Left renal cortex interstitium (tissue), 4 donors: Measurements from ENCODE around the gene THSD8. TPM values are rescaled to one million over a fixed set of nuclear protein-coding genes. Genes with fewer than 3 reads are reported as not detected.

Experiments used
- DNase-seq, 4 donors: peaks; one replicate each; pipeline ENCODE4 v3.0.0-alpha.2; 2013; ENCODE audit warnings: low read depth in 4 of 4, low spot score in 2 of 4, missing footprints in 1 of 4
- polyA plus RNA-seq, 4 donors: library from polyadenylated mRNA; unstranded; fragments of 120-200 nt; gene quantifications; one replicate each; pipeline ENCODE4 v1.2.1, GENCODE V29; 2013; ENCODE audit not compliant: insufficient read length in 4 of 4

The THSD8 gene
- polyA plus RNA-seq, 4 donors = 5.4 to 10.8 (median 8.0) TPM

DNA sequence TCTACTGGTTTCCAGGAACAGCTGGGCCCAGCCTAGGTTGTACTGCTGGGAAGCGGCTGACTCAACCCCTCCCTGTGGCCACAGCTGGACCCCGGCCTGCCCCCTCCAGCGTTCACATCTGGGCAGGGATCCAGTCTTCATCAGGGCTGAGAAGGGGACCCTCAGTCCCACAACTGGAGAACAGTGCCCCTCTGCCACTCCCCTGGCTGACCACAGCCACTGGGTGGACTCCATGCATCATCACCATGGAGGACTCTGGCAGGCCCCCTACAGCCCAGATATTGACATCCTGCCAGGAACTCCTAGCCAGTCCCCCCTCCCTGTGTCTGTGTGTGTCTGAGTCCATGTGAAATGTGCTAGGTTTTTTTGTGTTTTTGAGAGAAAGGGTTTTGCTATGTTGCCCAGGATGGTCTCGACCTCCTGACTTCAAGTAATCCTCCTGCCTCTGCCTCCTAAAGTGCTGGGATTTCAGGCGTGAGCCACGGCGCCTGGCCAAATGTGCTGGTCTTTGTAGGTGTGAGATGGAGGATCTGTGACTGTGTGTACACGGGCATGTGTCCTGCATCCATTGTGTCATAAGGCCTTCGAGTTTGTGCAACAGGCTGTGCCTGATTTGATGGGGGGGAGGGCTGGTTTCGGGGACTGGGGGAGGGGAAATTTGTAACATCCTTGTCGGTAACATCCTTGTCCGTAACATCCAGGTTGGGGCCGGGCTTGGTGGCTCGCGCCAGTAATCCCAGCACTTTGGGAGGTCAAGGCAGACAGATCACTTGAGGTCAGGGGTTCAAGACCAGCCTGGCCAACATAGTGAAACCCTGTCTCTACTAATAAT lies 22.5 kb upstream of the THSD8 start:
- DNase-seq = no peak

- no peak for DNase-seq
Measured at GRCh38 chr19:12782174-12782423, 19.8 kb upstream of the THSD8 start.

DNA sequence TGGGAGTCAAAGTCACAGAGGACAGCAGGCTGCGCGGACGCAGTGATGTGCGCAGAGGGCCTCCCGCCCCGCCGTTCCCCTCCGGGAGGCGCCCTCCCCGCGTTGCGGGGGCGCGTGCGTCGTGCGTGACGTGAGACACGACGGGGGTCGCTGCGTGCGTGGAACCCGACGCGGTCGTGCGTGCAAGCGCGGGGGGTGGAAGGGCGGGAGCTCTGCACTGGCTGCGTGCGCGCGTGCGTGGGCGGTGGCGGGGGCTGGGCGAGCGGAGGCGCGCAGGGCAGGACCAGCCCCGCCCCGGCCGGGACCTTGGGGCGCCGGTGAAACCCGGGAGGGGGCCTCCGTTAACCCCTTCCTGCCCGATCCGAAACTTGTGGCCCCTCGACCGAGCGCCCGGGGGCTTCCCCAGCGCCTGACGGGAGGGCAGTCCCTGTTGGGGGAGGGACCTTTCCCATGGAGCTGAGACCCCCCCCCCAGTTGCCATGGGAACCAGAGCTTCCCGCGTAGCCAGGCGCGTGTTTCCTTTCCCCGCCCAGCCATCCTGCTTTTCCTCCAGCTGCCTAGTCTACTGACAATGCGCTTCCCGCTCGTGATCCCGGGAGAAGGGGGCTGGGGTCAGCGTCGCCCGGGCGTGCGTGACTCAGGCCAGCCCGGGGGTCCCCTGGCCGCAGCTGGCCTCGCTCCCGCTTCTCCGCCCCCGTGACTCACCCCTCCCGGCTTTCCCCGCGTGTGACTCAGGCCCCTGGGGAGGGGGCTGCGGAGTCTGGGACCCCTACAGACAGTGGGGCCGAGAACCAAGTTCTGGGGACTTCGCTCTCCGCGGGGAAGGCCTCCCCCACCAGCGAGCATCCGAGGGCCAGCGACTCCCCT lies 19.2 kb upstream of the THSD8 start:
- DNase-seq = no peak

- DNase-seq = no peak
Measured at GRCh38 chr19:12783291-12783848, 18.5 kb upstream of the THSD8 start.

- no peak for DNase-seq
Measured at GRCh38 chr19:12783849-12784393, 17.9 kb upstream of the THSD8 start.

DNA sequence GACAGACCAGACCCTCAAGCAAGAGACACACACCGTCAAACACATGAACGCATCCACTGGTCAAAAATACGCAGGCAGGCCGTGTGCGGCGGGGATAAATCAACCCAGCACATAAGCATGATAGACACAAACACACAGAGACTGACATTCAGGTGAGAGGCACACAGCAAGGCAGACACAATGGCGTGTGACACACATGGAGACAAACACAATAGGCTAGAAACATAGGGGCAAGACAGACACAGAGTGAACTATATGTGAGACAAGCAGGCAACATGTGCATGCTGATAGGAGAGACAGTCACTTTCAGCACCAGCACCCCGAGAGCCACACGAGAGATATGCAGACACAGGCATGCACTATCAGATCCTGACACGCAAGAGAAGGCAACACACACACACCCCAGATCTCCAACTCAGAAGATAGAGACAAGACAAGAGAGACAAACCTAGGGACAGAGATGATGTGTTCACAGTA lies 17.4 kb upstream of the THSD8 start:
- no peak for DNase-seq

- DNase-seq = no peak
Measured at GRCh38 chr19:12784871-12785430, 16.9 kb upstream of the THSD8 start.

DNA sequence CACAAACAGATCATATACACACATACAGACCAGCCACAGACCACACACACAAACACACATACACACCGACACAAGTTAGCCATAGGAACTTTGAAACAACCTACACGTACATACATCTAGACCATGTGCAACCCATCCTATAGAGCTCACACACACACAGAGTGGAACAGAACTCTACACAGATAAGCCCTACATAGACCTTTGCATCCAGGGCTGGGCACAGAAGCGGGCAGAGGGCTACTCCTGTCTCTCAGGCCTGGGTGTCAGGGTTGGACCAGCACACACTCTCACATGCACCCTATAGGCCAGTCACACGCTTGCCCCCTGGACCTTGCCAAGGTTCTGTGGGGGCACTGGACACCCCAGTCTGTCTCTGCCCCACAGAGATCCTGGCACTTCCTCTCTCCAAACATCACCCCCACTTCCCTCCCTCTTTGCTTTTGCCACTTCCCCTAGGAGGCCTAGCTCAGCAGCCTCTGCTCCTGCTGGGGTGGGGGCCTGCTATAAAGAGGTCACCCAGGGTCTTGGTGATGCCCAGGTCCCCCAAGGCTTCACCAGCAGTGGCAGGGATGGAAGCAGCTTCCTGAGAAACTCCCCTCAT lies 16.3 kb upstream of the THSD8 start:
- no peak for DNase-seq

DNA sequence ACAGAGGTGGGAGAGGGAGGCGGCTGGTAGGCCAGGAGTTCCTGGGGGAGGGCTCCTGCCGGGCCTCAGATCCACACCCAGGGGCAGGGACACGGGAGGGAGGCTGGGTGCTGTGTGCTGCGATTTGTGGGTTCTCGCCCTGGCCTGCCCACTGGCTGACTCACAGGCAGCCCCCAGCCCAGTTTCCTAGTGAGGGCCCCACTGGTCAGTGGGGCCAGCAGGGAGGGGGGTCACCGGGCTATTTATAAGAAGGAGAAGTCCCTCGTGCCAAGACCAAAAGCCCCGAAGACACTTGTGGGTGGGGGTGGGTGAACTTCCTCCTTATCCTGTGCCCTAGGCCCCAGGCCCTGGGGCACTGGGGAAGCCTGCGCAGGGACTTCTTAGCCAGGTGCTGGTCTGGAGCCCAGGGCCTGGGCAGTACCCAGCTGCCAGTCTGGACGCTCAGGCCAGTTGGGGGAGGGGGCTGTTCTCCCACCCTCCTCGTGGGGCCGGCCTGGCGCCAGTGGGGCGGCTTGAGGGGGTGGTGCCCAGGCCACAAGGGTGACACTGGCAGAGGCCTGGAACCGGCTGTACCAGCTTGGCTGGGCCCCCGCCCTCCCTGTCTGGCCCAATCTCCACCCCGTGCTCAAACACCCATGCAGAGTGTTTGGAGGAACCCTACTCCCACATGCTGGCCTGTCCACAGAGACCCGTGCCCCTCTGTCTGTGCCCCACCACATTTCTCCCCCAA lies 15.6 kb upstream of the THSD8 start:
- no peak for DNase-seq

- DNase-seq = no peak
Measured at GRCh38 chr19:12786952-12787351, 14.9 kb upstream of the THSD8 start.

GRCh38 chr19:12787458-12787857 lies 14.4 kb upstream of the THSD8 start:
- DNase-seq = no peak

DNA sequence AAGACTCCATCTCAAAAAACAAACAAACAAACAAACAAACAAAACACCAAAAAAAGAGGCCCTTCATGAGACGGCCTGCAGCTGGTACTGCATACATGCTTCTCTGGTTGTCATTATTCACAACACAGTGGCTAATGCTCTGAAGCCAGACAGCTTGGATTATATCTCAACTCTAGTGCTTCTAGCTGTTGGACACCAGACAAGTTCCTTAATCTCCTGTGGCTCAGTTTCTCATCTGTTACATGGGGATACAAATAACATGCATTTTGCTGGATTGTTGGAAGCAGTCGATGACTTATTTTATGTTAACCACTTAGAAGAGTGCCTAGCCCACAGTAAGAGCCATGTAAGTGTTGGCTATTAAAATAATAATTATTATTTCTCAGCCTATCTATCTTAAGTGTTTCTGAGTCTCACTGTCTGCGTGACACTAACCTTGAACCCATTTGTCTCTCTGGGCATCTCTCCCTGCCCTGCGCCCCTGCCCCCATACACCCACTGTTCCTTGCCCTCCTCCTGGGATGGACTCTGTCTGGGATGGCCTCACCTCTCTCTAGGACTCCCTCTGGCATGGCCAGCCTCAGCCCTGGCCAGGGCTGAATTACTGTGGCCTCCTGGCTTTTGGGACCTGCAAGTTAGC lies 13.7 kb upstream of the THSD8 start:
- DNase-seq = no peak

DNA sequence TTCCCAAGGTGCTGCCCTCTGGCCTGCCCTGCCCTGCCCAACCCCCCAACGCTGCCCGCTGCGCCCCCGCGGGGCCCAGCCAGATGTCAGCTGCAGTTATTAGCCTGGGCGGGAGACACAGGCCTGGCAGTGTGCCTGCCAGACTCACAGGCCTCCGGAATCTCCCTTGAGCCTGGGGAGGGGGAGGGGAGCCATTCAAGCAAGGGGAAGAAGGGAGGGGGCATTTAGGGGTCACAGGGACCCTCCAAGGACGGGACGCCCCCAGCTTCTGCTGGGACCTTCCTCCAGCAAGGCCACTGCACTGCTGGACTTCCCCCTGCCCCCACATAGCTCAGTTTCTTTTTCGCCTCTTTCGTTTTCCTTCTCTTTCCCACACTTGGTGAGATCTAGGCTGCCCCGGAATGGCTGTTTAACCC lies 13.2 kb upstream of the THSD8 start:
- no peak for DNase-seq

DNA sequence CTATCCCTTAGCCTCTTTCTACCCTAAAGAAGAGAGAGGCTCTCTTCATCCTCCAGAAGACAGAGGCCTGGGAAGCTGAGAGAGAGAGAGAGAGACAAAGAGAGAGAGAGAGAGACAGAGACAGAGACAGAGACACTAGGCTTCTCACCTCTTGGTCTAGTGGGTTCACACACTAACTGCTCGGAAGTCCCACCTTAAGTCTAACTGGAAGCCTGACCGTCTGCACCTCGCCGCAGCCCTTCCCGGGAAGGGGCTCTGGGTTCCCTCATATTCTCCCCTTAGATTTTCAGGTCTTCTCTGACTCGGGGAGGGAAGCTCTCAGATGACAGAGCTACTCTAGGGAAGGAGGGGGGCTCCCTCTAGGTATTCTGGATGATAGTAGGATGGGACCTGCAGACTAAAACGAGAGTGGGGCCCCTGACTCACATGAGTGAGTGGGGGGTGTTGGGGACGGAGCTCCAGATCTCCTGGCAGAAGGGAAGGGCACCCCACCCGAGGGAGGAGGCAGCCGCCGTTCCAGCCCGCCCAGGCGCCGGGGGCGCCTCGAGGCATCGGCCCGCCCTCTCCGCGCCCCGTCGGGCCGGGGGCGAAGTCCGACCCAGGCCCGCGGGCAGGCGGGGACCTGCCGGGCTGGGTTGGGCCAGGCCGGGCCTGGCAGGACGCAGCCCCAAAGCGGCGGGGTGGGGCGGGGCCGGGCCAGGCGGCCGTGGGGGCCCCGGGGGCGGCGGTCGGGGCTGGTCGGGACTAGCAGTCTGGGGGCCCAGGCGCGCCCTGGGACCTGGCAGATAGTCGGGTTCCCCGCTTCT lies 12.6 kb upstream of the THSD8 start:
- no peak for DNase-seq

- DNase-seq = peak in 3 of 4 donors; percentile 82 to 89 (median 88)
Measured at GRCh38 chr19:12789904-12790619, 11.8 kb upstream of the THSD8 start.

GRCh38 chr19:12790628-12791344 lies 11.1 kb upstream of the THSD8 start:
- no peak for DNase-seq

DNA sequence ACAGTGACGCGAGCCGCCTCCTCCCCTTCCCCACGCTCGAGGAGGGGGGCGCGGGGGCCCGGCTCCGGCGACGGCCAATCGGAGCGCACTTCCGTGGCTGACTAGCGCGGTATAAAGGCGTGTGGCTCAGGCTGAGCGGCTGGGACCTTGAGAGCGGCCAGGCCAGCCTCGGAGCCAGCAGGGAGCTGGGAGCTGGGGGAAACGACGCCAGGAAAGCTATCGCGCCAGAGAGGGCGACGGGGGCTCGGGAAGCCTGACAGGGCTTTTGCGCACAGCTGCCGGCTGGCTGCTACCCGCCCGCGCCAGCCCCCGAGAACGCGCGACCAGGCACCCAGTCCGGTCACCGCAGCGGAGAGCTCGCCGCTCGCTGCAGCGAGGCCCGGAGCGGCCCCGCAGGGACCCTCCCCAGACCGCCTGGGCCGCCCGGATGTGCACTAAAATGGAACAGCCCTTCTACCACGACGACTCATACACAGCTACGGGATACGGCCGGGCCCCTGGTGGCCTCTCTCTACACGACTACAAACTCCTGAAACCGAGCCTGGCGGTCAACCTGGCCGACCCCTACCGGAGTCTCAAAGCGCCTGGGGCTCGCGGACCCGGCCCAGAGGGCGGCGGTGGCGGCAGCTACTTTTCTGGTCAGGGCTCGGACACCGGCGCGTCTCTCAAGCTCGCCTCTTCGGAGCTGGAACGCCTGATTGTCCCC lies 10.4 kb upstream of the THSD8 start, which contains the start of gene JUNB:
TSS of gene JUNB (plus strand) at position 142 of the 706 bp plus-strand sequence. CDS start at position 428, 286 bp downstream.
- peak in 2 of 4 donors; percentile 85 to 88 for DNase-seq
